ENCODE measurements around the gene ARMC3.

DNA sequence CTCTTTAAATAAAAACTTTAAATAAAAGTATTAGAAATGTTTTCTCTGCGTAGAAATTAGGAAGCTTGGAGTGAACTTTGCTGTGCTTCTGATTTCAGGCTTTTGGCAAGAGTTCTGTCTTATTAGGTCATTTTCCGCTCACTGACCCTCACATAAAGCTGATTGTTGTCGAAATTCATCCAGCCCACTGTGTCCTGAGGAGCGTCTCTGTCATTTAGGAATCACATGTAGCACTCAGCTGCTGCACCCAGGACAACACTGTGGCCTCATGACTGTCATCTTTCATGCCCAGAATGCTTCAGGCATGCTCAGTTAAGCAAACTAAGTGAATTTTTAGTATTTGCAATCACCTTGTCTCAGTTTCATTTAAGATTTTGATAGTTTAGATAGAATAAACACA, 109.7 kb downstream of the ARMC3 start:
- no peak for TF ChIP-seq POLR2A (IDR thresholded peaks at IDR 0.05)
- TF ChIP-seq, protein P1, sequence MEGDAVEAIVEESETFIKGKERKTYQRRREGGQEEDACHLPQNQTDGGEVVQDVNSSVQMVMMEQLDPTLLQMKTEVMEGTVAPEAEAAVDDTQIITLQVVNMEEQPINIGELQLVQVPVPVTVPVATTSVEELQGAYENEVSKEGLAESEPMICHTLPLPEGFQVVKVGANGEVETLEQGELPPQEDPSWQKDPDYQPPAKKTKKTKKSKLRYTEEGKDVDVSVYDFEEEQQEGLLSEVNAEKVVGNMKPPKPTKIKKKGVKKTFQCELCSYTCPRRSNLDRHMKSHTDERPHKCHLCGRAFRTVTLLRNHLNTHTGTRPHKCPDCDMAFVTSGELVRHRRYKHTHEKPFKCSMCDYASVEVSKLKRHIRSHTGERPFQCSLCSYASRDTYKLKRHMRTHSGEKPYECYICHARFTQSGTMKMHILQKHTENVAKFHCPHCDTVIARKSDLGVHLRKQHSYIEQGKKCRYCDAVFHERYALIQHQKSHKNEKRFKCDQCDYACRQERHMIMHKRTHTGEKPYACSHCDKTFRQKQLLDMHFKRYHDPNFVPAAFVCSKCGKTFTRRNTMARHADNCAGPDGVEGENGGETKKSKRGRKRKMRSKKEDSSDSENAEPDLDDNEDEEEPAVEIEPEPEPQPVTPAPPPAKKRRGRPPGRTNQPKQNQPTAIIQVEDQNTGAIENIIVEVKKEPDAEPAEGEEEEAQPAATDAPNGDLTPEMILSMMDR (IDR thresholded peaks at IDR 0.05) = no peak

Measured in adrenal gland (tissue), 5 donors.